ENCODE measurements around the gene HTR1D.

Gene HTR1D

GRCh38 chr1:23150125-23150524 is 67.2 kb downstream of the HTR1D start:
- DNase-seq (ENCODE audit: low read depth), result no peak

- DNase-seq (ENCODE audit: low read depth), result no peak
Observed at GRCh38 chr1:23149114-23149513, 68.2 kb downstream of the HTR1D start.

GRCh38 chr1:23148084-23148483 is 69.2 kb downstream of the HTR1D start:
- no peak for DNase-seq (ENCODE audit: low read depth)

All from stimulated activated CD8-positive, alpha-beta memory T cell treated with anti-CD3 and anti-CD28 coated beads, Interleukin-12 subunit alpha, Interleukin-12 subunit beta, amount 100 ng/mL, for 1 hour (primary cell).